NT2/D1 (cell line): ENCODE results near the gene MAN2A2.

ENCODE experiments used
- SUZ12 ChIP-seq: IDR thresholded peaks from 2 replicates; pipeline ENCODE4 v1.6.1; 2011; ENCODE audit not compliant: insufficient read length, insufficient read depth; ENCODE audit errors: extremely low read depth
- YY1 ChIP-seq: IDR thresholded peaks from 2 replicates; pipeline ENCODE4 v1.6.1; 2011; ENCODE audit not compliant: insufficient read length, insufficient read depth

DNA sequence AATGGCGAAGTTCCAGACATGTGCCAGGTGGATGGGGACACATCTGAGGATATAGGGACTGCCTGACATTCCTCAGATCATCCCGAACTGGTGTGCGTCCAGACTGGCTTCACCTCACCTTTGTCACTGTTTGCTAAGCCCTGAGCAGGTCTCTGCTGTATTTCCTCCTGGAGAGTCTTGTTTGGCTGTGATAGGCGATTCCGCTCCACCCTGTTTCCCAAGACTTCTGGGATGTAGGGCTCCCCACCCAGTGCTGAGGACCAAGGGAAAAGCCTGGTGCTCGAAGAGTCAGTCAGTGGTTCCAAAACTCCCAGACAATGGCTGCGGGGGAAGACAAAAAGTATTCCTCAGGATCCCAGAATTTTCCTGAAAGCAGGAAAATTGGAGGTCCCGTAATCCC lies 45.8 kb upstream of the MAN2A2 start:
- no peak for TF ChIP-seq SUZ12
- TF ChIP-seq YY1: no peak
